GM15510 (cell line): ENCODE measurements around the gene SCN9A.

Source experiments
- POLR2A ChIP-seq: IDR thresholded peaks from 3 replicates; pipeline ENCODE4 v1.6.1; 2011; ENCODE audit warnings: borderline replicate concordance; ENCODE audit not compliant: insufficient read length; ENCODE audit errors: extremely low read depth

SCN9A gene

DNA sequence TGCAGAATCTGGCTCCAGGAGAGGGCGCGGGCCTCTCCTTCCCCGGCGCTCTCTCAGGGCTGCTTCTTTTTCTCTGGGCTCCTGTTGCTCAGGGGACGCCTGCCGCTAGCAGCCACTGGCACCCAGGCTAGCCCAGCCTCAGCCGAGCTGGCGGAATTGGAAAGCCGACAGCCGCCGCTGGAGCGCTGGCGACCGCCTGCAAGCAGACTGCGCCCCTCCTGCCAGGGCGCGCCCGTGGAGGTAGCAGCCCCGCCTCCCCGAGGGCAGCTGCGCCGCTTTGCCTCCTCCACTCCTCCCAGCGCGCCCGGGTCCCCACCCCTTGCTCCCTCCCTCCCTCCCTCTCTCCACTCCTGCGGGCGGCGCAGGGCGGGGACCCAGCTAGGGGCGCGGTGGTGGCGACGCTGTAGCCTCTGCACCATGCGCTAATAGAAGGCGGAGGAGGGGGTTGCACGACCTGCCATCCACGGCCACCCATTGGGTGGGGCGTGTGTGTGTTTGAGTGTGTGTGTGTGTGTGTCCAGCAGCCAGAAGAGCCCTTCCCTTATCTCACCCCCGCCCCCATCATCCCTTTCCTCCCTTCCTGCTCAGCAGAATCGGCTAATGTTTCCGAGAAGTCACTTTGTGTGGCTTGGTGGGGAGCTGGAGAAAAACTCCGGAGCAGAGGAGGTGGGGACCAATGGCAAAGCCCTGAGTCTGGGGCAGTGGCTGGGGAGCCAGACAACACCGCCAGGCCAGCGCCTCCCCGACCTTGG, at the start of gene SCN9A:
Gene SCN9A (minus strand): TSS at position 209 of the 752 bp plus-strand sequence. CDS start 64,188 bp downstream, outside the sequence.
- TF ChIP-seq POLR2A = no peak

DNA sequence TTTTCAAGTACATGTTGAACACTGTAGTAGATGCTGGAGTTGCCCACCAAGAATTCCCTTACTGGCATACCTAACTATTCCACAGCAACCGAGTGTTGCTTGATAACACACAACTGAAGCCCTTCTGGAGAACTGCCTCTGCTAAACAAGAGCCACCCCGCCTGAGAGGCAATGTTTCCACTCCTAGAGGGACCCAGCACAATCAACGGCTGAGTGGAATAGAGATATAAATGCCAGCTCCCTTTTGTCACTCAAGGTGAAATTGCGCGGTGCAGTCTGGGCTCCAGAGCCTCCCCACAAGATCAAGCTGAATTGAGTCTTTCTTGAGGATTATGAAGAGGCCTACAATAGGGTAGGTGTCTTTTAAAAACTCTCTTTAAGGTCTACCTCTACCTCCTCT, 49.1 kb upstream of the SCN9A start:
- no peak for TF ChIP-seq POLR2A

GRCh38 chr2:166419616-166419934, 43.8 kb upstream of the SCN9A start:
- TF ChIP-seq POLR2A = no peak

DNA sequence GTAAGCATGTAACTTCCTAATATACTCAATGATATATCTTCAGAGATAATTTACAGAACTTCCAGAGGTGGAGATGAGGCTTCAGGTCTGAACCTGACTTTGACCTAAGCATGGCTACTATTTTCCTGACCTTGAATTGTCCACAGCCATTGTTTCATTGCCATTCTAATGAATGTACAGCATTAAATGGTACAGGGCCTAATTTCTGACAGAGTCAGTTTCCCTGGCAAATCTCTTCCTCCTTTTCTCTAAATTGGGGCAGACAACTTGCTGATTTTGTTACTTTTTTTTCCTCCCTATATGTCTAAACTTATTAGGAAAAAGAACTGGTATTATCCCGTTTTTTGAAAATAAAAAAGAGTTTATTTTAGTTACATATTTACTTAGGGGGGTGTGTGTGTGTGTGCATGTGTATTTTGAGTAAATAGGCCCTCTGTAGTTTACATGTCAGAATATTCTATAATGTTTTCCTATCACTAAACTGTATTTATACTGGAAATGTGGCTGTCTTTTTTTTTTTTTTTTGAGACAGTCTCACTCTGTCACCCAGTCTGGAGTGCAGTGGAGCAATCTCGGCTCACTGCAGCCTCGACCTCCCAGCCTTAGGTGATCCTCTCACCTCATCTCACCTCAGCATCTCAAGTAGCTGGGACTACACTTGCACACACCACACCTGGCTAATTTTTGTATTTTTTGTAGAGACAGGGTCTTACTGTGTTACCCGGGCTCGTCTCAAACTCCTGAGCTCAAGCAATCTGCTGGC, 43.3 kb upstream of the SCN9A start:
- no peak for TF ChIP-seq POLR2A

DNA sequence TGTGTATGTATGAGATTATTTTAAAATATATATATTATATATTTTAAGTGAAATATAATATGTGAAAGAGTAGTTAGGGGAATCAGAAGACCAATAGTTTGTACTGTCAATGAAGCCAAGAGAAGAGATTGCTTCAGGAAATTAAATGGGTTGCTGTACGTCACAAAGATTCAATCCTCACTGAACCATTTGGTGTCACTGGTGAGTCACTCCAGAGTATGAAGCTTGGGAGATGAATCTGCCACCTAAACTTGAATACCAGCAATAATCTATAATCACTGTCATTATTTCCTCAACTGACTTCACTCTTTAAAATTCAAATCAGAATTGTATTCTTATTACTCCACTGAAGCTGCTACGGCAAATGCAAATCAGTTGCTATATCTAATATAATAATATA, 41.9 kb upstream of the SCN9A start:
- TF ChIP-seq POLR2A = no peak

GRCh38 chr2:166413255-166413654, 37.5 kb upstream of the SCN9A start:
- no peak for TF ChIP-seq POLR2A

- no peak for TF ChIP-seq POLR2A
Measured at GRCh38 chr2:166411473-166412230, 35.9 kb upstream of the SCN9A start.

GRCh38 chr2:166410828-166411472, 35.2 kb upstream of the SCN9A start:
- no peak for TF ChIP-seq POLR2A

GRCh38 chr2:166406374-166406773, 30.6 kb upstream of the SCN9A start:
- TF ChIP-seq POLR2A = no peak

- TF ChIP-seq POLR2A = no peak
Measured at GRCh38 chr2:166405569-166405926, 29.8 kb upstream of the SCN9A start.

DNA sequence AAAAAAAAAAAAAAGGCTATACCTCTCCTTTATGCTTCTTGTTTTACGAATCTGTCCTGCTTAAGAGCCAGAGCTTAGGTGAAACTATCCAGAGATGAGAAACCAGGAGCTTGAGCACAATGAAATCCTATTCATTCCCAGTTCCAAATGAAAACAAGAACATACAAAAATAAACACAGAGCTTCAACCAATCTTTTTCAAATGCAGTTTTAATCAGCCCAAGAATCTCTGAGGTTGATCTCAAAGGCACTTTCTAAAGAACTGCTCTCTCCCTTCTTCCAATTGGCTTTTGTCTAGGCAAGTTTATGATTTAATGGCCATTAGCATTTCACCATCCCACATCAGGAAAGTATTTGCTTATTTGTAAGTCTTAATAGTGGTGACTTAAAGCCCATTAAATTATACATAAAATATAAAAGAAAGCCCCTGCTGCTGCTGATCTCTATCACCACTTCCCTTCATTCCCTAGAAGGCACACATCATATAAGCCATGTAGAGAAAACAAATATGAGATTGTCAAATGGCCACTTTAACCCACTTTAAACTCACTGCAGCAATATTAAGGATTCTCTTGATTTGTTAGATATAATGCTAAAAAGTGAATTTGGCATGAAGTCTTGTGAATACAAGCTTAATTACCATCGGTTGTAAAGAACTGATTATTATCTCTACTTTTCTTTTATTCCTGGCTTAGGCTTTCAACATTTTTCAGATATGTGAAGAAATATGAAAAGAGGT, 29.3 kb upstream of the SCN9A start:
- TF ChIP-seq POLR2A = no peak

GRCh38 chr2:166394245-166394644, 18.5 kb upstream of the SCN9A start:
- no peak for TF ChIP-seq POLR2A

DNA sequence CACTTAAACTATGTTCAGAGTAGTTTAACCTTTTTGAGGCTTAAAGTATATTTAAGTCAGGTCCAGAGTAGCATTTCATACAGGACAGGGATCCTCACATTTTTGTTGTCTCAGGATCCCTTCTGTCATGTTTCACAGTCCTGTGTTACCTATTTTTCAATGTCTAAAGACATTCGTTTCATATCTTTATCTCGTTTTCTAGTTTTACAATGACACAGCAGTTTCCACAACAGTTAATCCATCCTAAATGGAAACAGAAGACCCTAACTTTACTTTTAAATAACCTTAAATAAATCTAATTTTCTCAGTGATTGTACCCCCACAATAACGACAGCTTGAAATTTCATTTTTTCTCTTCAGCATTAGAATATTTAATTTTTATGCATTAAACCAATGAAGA, 17.3 kb upstream of the SCN9A start:
- no peak for TF ChIP-seq POLR2A

- no peak for TF ChIP-seq POLR2A
Measured at GRCh38 chr2:166388481-166389070, 12.8 kb upstream of the SCN9A start.

DNA sequence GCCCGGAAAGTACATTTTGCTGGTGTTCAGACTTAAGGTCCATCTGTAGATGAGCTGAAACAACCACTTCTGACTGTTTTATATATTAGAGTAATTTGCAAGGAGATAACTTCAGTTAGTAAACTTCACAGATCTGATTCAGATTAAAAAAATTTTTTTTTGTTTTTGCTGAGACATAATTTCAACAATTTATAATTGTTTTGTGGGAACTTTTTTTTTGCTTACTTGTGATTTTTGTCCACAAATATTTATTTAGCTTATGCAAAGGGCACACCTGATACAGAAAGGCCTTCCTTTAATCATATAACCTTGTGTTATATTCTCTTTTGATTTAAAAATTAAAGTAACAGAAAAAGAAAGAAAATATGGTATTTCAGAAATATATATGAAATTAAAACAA, 9.6 kb upstream of the SCN9A start:
- no peak for TF ChIP-seq POLR2A

DNA sequence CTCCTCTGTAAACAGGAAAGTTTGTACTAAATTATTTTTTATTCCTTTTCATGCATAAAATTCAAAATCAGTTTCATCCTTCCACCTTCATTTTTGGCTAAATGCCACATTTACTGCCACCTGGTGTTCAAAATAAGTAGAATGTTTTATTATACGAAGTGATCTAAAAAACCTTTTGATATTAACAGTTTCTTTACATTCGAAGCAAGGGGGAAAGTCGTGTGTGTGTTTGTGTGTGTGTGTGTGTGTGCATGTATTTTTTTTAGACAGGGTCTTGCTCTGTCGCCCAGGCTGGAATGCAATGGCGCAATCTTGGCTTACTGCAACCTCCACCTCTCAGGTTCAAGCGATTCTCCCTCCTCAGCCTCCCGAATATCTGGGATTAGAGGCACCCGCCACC, 9.0 kb upstream of the SCN9A start:
- TF ChIP-seq POLR2A = no peak
